GM18507 (cell line): ENCODE results near the gene ATG16L2.

Experiments
- DNase-seq: peaks from one replicate; pipeline ENCODE4 v3.0.0; 2011; ENCODE audit warnings: low read depth; ENCODE audit not compliant: insufficient read length; ENCODE audit errors: extremely low spot score
- FAIRE-seq: peaks from 2 replicates; lab custom pipeline; 2011; peaks lifted over from hg19 to GRCh38; lab: Jason Lieb, UNC

ATG16L2 gene

GRCh38 chr11:72814286-72815109 is at the start of gene ATG16L2:
Gene ATG16L2 (plus strand): TSS chr11:72814411. CDS start chr11:72814446, 35 bp downstream.
- DNase-seq (peak; percentile 83), FAIRE-seq (peak; percentile 67)

DNA sequence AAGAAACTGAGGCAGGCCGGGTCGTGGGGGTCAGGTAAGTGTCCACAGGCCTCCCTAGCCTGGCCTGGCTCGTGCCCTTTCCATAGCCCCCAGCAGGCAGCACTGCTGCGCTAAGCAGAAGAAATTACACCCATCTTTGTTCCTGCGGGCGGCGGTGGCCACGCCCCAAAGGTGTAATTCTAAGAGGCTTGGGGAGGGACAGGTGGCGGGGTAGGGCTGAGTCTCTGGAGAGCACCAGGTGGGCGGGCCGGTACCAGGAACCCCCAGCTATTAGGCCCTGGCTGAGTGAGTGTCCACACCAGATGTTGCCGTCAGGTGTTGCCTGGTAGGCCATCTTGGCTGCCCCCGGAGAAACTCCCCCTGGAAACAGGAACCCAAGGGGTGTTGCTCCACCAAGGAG is 49.7 kb upstream of the ATG16L2 start:
- no peak for DNase-seq
- no peak for FAIRE-seq

- no peak for FAIRE-seq
These were observed 47.9 kb upstream of the ATG16L2 start for GRCh38 chr11:72766152-72766902.

DNA sequence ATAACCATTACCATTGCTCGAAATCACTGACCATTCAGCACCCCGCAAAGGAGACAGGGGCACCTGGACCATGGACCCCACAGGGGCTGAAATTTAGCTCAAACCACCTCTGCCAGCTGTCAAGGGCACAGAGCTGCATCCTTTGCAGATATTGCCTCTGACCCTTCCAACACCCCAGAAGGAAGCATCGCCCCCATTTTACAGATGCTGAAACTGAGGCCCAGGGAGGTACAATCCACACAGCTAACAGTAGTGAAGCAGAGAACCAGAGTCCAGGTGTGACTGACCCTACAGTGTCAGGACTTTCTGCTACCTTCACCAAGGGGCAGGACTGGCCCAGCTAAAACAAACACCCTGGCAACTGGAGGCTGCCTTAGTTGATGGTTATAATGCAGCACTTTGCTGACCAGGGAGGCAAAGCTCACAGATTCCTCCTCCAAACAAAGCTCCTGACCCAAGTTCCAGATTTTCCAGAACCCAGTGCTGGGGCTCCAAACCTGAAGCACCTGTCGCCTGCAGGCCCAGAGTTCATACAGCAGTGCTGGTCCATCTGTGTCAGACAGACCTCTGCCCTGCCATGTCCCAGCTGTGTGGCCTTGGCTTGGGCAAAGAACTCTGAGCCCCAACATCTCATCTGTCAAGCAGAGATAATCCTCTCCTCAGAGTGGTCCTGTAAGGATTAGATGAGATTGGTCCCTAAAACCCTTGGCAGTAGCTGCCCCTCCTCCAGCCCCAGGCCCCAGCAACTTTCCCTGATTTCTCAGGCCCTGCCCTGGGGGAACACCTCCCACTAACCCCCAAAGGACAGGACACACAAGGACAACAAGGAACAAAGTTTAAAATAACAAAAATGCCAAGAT is 46.8 kb upstream of the ATG16L2 start:
- no peak for DNase-seq
- FAIRE-seq = no peak

More at GRCh38 chr11:72766152-72766902, 47.9 kb upstream of the ATG16L2 start:
- DNase-seq = no peak

DNA sequence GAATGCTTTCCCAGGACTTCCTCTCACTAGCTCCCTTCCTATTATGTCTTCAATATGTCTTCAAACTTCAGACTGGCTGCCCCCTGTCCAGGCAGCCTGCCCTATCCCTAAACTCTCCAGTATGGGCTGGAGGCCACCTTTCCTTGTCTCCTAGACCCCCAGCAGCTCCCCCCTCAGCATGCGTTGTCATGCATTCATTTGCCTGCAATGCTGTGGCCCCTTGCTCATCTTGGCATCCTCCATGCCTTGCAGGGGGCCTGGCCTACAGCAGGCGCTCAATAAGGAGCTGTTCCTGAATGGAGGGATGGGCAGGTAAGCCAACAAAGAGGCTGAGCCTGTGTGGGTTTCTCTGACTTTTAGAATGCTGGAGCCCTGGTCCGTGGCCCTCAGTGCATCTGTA is 45.6 kb upstream of the ATG16L2 start:
- DNase-seq (no peak), FAIRE-seq (no peak)

DNA sequence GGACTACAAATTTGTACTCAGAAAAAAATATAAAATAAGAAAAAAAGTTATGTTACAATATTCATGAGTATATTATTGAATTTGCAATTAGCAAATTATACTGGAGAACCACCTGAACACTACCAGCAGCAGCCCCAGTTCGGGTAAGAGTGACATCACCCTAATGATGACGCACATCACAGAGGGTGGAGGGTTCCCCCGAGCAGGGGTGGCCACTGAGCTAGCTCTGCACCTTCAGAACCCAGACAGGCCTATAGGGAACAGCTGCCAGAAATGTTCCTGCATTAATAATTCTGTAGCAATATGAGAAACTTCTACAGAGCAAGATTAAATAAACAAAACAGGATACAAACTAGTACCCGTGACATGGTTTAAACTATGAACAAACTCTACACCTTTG is 44.5 kb upstream of the ATG16L2 start:
- DNase-seq (no peak), FAIRE-seq (no peak)

GRCh38 chr11:72770799-72771198 is 43.4 kb upstream of the ATG16L2 start:
- DNase-seq (no peak), FAIRE-seq (no peak)

GRCh38 chr11:72771507-72771906 is 42.7 kb upstream of the ATG16L2 start:
- FAIRE-seq = no peak
- no peak for DNase-seq

DNA sequence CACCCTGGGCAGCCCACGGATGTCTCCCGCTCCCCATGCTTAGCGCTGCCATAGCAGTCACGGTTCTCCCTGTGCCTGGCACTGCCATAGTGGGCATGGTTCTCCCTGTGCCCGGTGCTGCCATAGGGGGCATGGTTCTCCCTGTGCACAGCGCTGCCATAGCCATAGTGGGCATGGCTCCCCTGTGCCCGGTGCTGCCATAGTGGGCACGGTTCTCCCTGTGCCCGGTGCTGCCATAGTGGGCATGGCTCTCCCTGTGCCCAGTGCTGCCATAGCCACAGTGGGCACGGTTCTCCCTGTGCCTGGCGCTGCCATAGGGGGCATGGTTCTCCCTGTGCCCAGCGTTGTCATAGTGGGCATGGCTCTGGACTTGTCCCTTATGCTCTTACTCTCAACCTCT is 42.2 kb upstream of the ATG16L2 start:
- FAIRE-seq = no peak

GRCh38 chr11:72773291-72773690 is 40.9 kb upstream of the ATG16L2 start:
- DNase-seq (no peak), FAIRE-seq (no peak)

More for the DNA sequence above, 42.2 kb upstream of the ATG16L2 start:
- no peak for DNase-seq

GRCh38 chr11:72773696-72774095 is 40.5 kb upstream of the ATG16L2 start:
- FAIRE-seq (no peak), DNase-seq (no peak)

DNA sequence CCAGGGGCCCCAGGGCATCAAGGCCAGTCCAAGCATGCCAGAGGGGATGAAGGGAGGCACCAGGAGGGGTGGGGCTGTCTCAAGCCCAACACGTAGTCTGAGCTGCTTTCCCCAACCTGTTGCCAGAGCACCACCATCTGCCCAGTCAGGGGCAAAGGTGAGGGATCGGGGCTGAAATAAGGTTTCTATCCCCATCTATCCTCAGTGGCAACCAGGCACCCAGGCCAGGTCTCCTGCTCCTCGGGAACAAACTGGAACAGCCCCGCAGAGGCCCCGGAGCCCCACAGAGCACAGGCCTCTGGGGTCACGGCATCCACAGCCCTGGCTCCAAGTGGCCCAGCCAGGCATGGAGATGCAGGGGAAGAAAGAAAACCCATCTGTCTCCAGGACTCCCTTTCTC is 39.7 kb upstream of the ATG16L2 start:
- no peak for DNase-seq
- no peak for FAIRE-seq

- no peak for FAIRE-seq
- DNase-seq = no peak
These were observed 38.7 kb upstream of the ATG16L2 start for GRCh38 chr11:72775288-72776110.

GRCh38 chr11:72776117-72776843 is 37.9 kb upstream of the ATG16L2 start:
- DNase-seq = no peak
- no peak for FAIRE-seq

DNA sequence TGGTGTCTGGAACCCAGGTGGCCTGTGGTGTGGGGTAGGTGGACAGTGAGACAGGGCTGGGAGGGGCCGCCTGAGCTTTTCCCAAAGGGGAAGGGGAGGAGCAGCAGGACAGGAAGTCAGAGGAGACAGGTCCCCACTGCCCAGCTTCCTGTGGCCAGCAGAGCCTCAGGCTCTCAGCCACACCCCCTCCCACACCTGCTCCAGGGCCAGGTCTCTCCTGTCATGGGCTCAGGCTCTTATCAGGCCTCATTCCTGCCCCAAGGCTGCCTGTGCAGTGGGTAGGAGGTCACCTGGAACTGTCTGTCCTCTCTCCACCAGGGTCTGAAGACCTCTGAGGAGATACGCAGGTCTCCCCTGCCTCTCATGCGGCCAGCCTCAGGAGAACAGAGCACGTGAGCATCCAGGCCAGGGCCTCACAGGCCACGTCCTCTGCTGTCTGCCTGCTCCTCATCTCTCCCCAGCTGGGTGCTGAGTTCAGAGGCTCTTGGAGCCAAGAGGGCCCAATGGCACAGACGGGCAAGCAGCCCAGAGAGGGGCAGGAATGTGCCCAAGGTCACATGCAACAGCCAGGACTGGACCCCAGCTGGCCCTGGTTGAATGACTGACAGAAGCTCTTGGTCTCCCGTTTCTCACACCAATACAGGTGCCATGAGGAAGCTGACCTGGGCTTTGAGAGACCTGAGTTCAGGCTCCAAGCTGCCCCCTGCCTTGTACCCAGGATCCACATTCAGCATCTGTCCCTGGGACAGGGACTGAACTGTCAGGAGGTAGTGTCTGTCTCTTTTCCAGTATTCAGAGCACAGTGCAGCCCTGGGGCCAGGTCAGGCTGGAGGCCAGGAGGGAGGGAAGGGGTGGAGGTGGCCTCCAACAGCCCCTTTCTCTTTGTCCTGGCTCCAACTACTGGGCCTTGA is 37.1 kb upstream of the ATG16L2 start:
- no peak for DNase-seq
- no peak for FAIRE-seq

GRCh38 chr11:72777755-72778278 is 36.4 kb upstream of the ATG16L2 start:
- FAIRE-seq = no peak
- no peak for DNase-seq
